ENCODE data around the gene SLC44A3.
"Not testable (repeated sequence)": the region's sequence is repeated elsewhere in the genome, so short reads cannot be mapped to it uniquely, and the experiment has no call there.

The SLC44A3 gene

DNA sequence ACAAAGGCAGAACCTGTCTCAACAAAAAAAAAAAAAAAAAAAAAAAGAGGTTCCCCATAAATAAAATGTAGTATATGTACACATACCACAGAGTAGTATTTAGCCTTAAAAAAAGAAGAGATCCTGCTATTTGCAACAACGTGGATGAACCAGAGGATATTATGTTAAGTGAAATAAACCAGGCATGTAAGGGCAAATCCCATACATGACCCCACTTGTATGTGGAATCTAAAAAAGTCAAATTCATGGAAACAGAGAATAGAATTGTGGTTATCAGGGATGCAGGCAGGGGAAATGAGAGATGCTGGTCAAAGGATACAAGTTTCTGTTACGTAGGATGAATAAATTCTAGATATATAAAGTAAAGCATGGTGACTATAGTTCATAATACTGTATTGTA lies 16.7 kb downstream of the SLC44A3 start:
- TF ChIP-seq, protein P1, sequence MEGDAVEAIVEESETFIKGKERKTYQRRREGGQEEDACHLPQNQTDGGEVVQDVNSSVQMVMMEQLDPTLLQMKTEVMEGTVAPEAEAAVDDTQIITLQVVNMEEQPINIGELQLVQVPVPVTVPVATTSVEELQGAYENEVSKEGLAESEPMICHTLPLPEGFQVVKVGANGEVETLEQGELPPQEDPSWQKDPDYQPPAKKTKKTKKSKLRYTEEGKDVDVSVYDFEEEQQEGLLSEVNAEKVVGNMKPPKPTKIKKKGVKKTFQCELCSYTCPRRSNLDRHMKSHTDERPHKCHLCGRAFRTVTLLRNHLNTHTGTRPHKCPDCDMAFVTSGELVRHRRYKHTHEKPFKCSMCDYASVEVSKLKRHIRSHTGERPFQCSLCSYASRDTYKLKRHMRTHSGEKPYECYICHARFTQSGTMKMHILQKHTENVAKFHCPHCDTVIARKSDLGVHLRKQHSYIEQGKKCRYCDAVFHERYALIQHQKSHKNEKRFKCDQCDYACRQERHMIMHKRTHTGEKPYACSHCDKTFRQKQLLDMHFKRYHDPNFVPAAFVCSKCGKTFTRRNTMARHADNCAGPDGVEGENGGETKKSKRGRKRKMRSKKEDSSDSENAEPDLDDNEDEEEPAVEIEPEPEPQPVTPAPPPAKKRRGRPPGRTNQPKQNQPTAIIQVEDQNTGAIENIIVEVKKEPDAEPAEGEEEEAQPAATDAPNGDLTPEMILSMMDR (tag by site-specific recombination; IDR thresholded peaks at IDR 0.05): no peak
- TF ChIP-seq ZNF138 (tag by site-specific recombination; IDR thresholded peaks at IDR 0.05; ENCODE audit: borderline replicate concordance) (no peak), ZNF2 (tag by site-specific recombination; IDR thresholded peaks at IDR 0.05) (no peak), ZNF626 (tag by site-specific recombination; IDR thresholded peaks at IDR 0.05) (no peak), ZNF544 (tag by site-specific recombination; IDR thresholded peaks at IDR 0.05) (no peak)
- ChIA-PET CTCF (interaction anchor here (1.6 to 2.0 kb wide), 2 partner anchors 205 to 207 kb away, joined by 4 to 7 read pairs; no protein-coding TSS in a partner anchor), POLR2A (no interaction called here)
- H3K9me3 ChIP-seq (ENCODE audit: control insufficient read depth, insufficient read depth, low read depth, low read length): no peaks in the 10 kb centered on the region
- H3K36me3 ChIP-seq (ENCODE audit: control insufficient read depth in 2 of 2, insufficient read depth in 1 of 2, low read length in 2 of 2): no peaks in the 10 kb centered on the region
- no peaks in the 10 kb centered on the region for H3K4me1 ChIP-seq (ENCODE audit: control insufficient read depth, insufficient read depth, low read length)
- no peak overlapping the region for H3K4me3 ChIP-seq (ENCODE audit: low read depth, low read length)
- H3K27ac ChIP-seq (ENCODE audit: extremely low read depth, low read depth, low read length): no peak overlapping the region

DNA sequence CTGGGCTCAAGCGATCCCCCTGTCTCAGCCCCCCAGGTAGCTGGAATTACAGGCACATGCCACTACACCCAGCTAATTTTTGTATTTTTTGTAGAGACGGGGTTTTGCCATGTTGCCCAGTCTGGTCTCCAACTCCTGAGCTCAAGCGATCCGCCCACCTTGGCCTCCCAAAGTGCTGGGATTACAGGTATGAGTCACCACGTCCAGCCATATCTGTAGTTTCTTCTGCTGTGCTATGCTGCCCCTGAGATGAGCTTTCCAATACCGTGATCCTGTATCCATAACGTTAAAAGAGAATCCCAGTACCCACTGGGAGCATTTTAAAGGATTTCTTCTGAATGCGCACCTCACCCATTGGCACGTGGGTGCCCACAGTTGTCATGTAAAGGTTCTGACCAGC lies 20.2 kb downstream of the SLC44A3 start:
- POLR2A ChIA-PET: interaction anchor here (0.6 kb wide), 1 partner anchor 315 kb away, joined by 4 read pairs; no protein-coding TSS in a partner anchor
- not testable (repeated sequence) for H3K9me3 ChIP-seq (ENCODE audit: control insufficient read depth, insufficient read depth, low read depth, low read length); H3K4me3 ChIP-seq (ENCODE audit: low read depth, low read length); H3K27ac ChIP-seq (ENCODE audit: extremely low read depth, low read depth, low read length); H3K36me3 ChIP-seq (ENCODE audit: control insufficient read depth in 2 of 2, insufficient read depth in 1 of 2, low read length in 2 of 2); H3K4me1 ChIP-seq (ENCODE audit: control insufficient read depth, insufficient read depth, low read length)
- CTCF ChIA-PET: interaction anchor here (1.2 kb wide), 1 partner anchor 14 kb away, joined by 5 read pairs; no protein-coding TSS in a partner anchor
- TF ChIP-seq ZFHX2 (tag by site-specific recombination; conservative IDR thresholded peaks at IDR 0.05) (peak; percentile 47; the same call in 1 of the 2 replicates), EGR2 (tag by site-specific recombination; IDR thresholded peaks at IDR 0.05; ENCODE audit: low read depth) (peak; percentile 9; the same call in 1 of the 2 replicates)

DNA sequence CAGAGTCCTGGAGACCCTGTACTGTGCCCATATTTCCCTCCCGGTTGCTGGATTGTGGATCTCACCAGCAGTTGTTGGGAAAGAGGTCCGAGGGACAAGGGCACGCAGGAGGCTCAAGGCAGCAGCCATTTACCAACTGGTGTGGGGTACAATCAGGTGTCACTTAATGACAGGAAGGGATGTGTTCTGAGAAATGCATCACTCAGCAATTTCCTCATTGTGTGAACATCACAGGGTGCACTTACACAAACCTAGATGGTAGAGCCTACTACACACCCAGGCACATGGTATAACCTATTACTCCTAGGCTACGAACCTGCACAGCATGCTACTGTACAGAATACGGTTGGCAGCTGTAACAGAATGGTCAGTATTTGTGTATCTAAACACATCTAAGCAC lies 20.7 kb downstream of the SLC44A3 start:
- no peak overlapping the region for H3K27ac ChIP-seq (ENCODE audit: extremely low read depth, low read depth, low read length)
- H3K4me3 ChIP-seq (ENCODE audit: low read depth, low read length): no peak overlapping the region
- ChIA-PET CTCF (interaction anchor here (0.5 to 1.2 kb wide), 3 partner anchors 14 to 203 kb away, joined by 3 to 5 read pairs (median 5); no protein-coding TSS in a partner anchor), POLR2A (no interaction called here)
- H3K9me3 ChIP-seq (ENCODE audit: control insufficient read depth, insufficient read depth, low read depth, low read length): no peaks in the 10 kb centered on the region
- no peaks in the 10 kb centered on the region for H3K4me1 ChIP-seq (ENCODE audit: control insufficient read depth, insufficient read depth, low read length)
- no peaks in the 10 kb centered on the region for H3K36me3 ChIP-seq (ENCODE audit: control insufficient read depth in 2 of 2, insufficient read depth in 1 of 2, low read length in 2 of 2)
- no peak for TF ChIP-seq ZNF544 (tag by site-specific recombination; IDR thresholded peaks at IDR 0.05)
- TF ChIP-seq, protein P2, sequence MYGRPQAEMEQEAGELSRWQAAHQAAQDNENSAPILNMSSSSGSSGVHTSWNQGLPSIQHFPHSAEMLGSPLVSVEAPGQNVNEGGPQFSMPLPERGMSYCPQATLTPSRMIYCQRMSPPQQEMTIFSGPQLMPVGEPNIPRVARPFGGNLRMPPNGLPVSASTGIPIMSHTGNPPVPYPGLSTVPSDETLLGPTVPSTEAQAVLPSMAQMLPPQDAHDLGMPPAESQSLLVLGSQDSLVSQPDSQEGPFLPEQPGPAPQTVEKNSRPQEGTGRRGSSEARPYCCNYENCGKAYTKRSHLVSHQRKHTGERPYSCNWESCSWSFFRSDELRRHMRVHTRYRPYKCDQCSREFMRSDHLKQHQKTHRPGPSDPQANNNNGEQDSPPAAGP (tag by site-specific recombination; IDR thresholded peaks at IDR 0.05): no peak
- TF ChIP-seq ZNF37A (tag by site-specific recombination; IDR thresholded peaks at IDR 0.05): no peak
- no peak for TF ChIP-seq KLF8 (tag by site-specific recombination; IDR thresholded peaks at IDR 0.05)
- TF ChIP-seq ZNF785 (tag by site-specific recombination; IDR thresholded peaks at IDR 0.05): no peak
- no peak for TF ChIP-seq ZNF274 (IDR thresholded peaks at IDR 0.05; ENCODE audit: low read length)
- TF ChIP-seq ZNF274 (tag by site-specific recombination; IDR thresholded peaks at IDR 0.05; ENCODE audit: borderline replicate concordance): no peak
- no peak for TF ChIP-seq ZNF521 (tag by site-specific recombination; IDR thresholded peaks at IDR 0.05)
- no peak for TF ChIP-seq ZNF10 (tag by site-specific recombination; IDR thresholded peaks at IDR 0.05)
- TF ChIP-seq, protein P3, sequence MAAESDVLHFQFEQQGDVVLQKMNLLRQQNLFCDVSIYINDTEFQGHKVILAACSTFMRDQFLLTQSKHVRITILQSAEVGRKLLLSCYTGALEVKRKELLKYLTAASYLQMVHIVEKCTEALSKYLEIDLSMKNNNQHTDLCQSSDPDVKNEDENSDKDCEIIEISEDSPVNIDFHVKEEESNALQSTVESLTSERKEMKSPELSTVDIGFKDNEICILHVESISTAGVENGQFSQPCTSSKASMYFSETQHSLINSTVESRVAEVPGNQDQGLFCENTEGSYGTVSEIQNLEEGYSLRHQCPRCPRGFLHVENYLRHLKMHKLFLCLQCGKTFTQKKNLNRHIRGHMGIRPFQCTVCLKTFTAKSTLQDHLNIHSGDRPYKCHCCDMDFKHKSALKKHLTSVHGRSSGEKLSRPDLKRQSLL (tag by site-specific recombination; IDR thresholded peaks at IDR 0.05): no peak
- TF ChIP-seq, protein P4, sequence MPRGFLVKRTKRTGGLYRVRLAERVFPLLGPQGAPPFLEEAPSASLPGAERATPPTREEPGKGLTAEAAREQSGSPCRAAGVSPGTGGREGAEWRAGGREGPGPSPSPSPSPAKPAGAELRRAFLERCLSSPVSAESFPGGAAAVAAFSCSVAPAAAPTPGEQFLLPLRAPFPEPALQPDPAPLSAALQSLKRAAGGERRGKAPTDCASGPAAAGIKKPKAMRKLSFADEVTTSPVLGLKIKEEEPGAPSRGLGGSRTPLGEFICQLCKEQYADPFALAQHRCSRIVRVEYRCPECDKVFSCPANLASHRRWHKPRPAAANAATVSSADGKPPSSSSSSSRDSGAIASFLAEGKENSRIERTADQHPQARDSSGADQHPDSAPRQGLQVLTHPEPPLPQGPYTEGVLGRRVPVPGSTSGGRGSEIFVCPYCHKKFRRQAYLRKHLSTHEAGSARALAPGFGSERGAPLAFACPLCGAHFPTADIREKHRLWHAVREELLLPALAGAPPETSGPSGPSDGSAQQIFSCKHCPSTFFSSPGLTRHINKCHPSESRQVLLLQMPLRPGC (tag by site-specific recombination; IDR thresholded peaks at IDR 0.05): no peak
- TF ChIP-seq SETDB1 (IDR thresholded peaks at IDR 0.05; ENCODE audit: insufficient read length, low read length): no peak
- TF ChIP-seq, protein P5, sequence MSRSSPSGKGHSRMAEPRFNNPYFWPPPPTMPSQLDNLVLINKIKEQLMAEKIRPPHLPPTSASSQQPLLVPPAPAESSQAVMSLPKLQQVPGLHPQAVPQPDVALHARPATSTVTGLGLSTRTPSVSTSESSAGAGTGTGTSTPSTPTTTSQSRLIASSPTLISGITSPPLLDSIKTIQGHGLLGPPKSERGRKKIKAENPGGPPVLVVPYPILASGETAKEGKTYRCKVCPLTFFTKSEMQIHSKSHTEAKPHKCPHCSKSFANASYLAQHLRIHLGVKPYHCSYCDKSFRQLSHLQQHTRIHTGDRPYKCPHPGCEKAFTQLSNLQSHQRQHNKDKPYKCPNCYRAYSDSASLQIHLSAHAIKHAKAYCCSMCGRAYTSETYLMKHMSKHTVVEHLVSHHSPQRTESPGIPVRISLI (tag by site-specific recombination; IDR thresholded peaks at IDR 0.05): no peak
- TF ChIP-seq ZNF175 (tag by site-specific recombination; IDR thresholded peaks at IDR 0.05): no peak
- TF ChIP-seq, protein P6, sequence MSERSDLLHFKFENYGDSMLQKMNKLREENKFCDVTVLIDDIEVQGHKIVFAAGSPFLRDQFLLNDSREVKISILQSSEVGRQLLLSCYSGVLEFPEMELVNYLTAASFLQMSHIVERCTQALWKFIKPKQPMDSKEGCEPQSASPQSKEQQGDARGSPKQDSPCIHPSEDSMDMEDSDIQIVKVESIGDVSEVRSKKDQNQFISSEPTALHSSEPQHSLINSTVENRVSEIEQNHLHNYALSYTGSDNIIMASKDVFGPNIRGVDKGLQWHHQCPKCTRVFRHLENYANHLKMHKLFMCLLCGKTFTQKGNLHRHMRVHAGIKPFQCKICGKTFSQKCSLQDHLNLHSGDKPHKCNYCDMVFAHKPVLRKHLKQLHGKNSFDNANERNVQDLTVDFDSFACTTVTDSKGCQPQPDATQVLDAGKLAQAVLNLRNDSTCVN (tag by site-specific recombination; optimal IDR thresholded peaks at IDR 0.05): no peak
- TF ChIP-seq, protein P7, sequence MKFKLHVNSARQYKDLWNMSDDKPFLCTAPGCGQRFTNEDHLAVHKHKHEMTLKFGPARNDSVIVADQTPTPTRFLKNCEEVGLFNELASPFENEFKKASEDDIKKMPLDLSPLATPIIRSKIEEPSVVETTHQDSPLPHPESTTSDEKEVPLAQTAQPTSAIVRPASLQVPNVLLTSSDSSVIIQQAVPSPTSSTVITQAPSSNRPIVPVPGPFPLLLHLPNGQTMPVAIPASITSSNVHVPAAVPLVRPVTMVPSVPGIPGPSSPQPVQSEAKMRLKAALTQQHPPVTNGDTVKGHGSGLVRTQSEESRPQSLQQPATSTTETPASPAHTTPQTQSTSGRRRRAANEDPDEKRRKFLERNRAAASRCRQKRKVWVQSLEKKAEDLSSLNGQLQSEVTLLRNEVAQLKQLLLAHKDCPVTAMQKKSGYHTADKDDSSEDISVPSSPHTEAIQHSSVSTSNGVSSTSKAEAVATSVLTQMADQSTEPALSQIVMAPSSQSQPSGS (tag by site-specific recombination; IDR thresholded peaks at IDR 0.05; ENCODE audit: low read depth): no peak
